Posterior cingulate gyrus (tissue), 11 donors: ENCODE data around the gene ARNT2.
A peak's percentile ranks its signal among the peaks of the same experiment; 100 is the strongest.
"Not testable (repeated sequence)": the region's sequence is repeated elsewhere in the genome, so short reads cannot be mapped to it uniquely, and the experiment has no call there.

Experiments
- DNase-seq, 10 donors: peaks; one replicate each; pipeline versions ENCODE4 v3.0.0 to v3.0.0-alpha.2; 2020 to 2021; ENCODE audit warnings: mixed read lengths in 3 of 10
- intact Hi-C: fragments of 100-400 bp; cut with DNase I; formaldehyde crosslinking; loops from one replicate; pipeline ENCODE4 v1.15.1; 2023

The ARNT2 gene

GRCh38 chr15:80404057-80404760 is at the start of gene ARNT2:
TSS of gene ARNT2 (plus strand) at chr15:80404382. CDS start at chr15:80404516, 134 bp downstream.
- intact Hi-C loops: loop anchor here (10.0 kb wide), 1 partner anchor 339 kb away; no protein-coding TSS in a partner anchor
- DNase-seq: peak; percentile 37 to 94 (median 59)

GRCh38 chr15:80367094-80367493 is 37.1 kb upstream of the ARNT2 start:
- no peak for DNase-seq
- intact Hi-C loops: no loop called here

- intact Hi-C loops: no loop called here
- DNase-seq: peak in 1 of 10 donors; percentile 8
Observed at GRCh38 chr15:80367661-80368060, 36.5 kb upstream of the ARNT2 start.

- no peak for DNase-seq
- intact Hi-C loops: no loop called here
Observed at GRCh38 chr15:80371924-80372323, 32.3 kb upstream of the ARNT2 start.

- DNase-seq: no peak
- intact Hi-C loops: no loop called here
Observed at GRCh38 chr15:80374441-80374840, 29.7 kb upstream of the ARNT2 start.

- DNase-seq: no peak
- intact Hi-C loops: no loop called here
Observed at GRCh38 chr15:80375968-80376891, 28.0 kb upstream of the ARNT2 start.

GRCh38 chr15:80379693-80380092 is 24.5 kb upstream of the ARNT2 start:
- intact Hi-C loops: no loop called here
- DNase-seq: no peak

- intact Hi-C loops: no loop called here
- DNase-seq: no peak
Observed at GRCh38 chr15:80380154-80380553, 24.0 kb upstream of the ARNT2 start.

- DNase-seq: no peak
- intact Hi-C loops: no loop called here
Observed at GRCh38 chr15:80382285-80382684, 21.9 kb upstream of the ARNT2 start.

- DNase-seq: no peak
- intact Hi-C loops: no loop called here
Observed at GRCh38 chr15:80384432-80384831, 19.8 kb upstream of the ARNT2 start.

GRCh38 chr15:80386151-80386550 is 18.0 kb upstream of the ARNT2 start:
- DNase-seq: no peak
- intact Hi-C loops: no loop called here

GRCh38 chr15:80388326-80388725 is 15.9 kb upstream of the ARNT2 start:
- intact Hi-C loops: no loop called here
- DNase-seq: no peak

GRCh38 chr15:80389370-80389769 is 14.8 kb upstream of the ARNT2 start:
- intact Hi-C loops: no loop called here
- DNase-seq: no peak

- intact Hi-C loops, DNase-seq: not testable (repeated sequence)
Observed at GRCh38 chr15:80390942-80391341, 13.2 kb upstream of the ARNT2 start.

GRCh38 chr15:80395616-80396015 is 8.6 kb upstream of the ARNT2 start:
- DNase-seq: peak in 1 of 10 donors; percentile 39
- intact Hi-C loops: no loop called here

GRCh38 chr15:80396096-80396495 is 8.1 kb upstream of the ARNT2 start:
- intact Hi-C loops: no loop called here

GRCh38 chr15:80399508-80399907 is 4.7 kb upstream of the ARNT2 start:
- intact Hi-C loops: no loop called here
- no peak for DNase-seq

More at GRCh38 chr15:80396096-80396495, 8.1 kb upstream of the ARNT2 start:
- DNase-seq: no peak

- DNase-seq: no peak
- intact Hi-C loops: loop anchor here (10.0 kb wide), 1 partner anchor 337 kb away; no protein-coding TSS in a partner anchor
Observed at GRCh38 chr15:80401456-80401855, 2.7 kb upstream of the ARNT2 start.

- no peak for DNase-seq
- intact Hi-C loops: loop anchor here (10.0 kb wide), 1 partner anchor 338 kb away; no protein-coding TSS in a partner anchor
Observed at GRCh38 chr15:80402339-80402738, 1.8 kb upstream of the ARNT2 start.

- DNase-seq: peak; percentile 55 to 94 (median 68)
- intact Hi-C loops: loop anchor here (10.0 kb wide), 1 partner anchor 339 kb away; no protein-coding TSS in a partner anchor
Observed at GRCh38 chr15:80403712-80404056, 498 bp upstream of the ARNT2 start.
